Fibroblast of villous mesenchyme (primary cell): ENCODE results near the gene BRICD5. TPM values are rescaled to one million over a fixed set of nuclear protein-coding genes. Genes with fewer than 3 reads are reported as not detected.
A peak's percentile ranks its signal among the peaks of the same experiment; 100 is the strongest.

Experiments used
- DNase-seq: peaks from one replicate; pipeline ENCODE4 v3.0.0-alpha.2; 2010; ENCODE audit warnings: low read depth
- H3K4me3 ChIP-seq: 2 replicates; pipeline ENCODE4 v1.5.1; 2011; ENCODE audit warnings: low read depth, mild to moderate bottlenecking, low read length
- total RNA-seq: library from RNA; depleted of rRNA; stranded (reverse); fragments of >200 nt; gene quantifications from 2 replicates; pipeline ENCODE4 v1.2.3, GENCODE V29; 2012
- TF ChIP-seq, protein P1 (sequence below): IDR thresholded peaks from 2 replicates; pipeline ENCODE4 v1.5.1; 2012; ENCODE audit warnings: low read depth, mild to moderate bottlenecking, low read length; ENCODE audit not compliant: insufficient read depth

Gene BRICD5
- total RNA-seq, 1 donor, result 1.7 TPM

DNA sequence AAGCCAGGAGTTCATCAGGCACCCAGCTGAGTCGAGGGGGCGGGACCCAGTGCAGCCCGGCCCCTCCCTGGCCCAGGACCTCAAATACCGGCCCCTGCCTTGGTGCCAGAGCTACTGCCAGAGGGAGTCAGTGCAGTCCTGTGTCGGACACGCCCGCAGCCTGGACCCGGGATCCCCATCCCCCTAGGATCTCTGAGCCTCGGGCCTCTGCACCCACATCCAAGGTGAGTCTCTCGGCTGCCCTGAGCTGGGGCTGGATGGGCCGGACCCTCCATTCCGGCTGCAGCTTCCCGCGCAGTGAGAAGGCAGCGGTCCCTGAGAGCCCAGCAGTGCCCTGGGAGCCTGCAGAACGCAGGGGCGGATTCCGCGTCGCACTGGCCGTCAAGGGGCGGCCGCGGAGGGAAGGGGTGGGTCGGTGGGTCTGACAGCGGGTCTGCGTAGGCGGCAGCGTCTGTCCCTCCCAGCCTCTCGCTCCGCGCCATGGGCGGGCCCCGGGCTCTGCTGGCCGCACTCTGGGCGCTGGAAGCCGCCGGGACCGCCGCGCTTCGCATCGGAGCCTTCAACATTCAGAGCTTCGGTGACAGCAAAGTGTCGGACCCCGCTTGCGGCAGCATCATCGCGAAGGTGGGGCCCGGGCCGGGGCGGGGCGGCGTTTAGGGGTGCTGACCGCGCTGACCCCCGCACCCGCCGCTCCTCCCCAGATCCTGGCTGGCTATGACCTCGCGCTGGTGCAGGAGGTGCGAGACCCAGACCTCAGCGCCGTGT, 25.9 kb upstream of the BRICD5 start, which contains the start of gene DNASE1L2:
Gene DNASE1L2, plus strand, starts transcription at position 108 of the 765 bp plus-strand sequence. Its CDS starts 373 bp downstream, at position 481.
- DNase-seq, result peak; percentile 18
- H3K4me3 ChIP-seq, result peak within 1 kb of the TSS; percentile 43
- TF ChIP-seq, protein P1, sequence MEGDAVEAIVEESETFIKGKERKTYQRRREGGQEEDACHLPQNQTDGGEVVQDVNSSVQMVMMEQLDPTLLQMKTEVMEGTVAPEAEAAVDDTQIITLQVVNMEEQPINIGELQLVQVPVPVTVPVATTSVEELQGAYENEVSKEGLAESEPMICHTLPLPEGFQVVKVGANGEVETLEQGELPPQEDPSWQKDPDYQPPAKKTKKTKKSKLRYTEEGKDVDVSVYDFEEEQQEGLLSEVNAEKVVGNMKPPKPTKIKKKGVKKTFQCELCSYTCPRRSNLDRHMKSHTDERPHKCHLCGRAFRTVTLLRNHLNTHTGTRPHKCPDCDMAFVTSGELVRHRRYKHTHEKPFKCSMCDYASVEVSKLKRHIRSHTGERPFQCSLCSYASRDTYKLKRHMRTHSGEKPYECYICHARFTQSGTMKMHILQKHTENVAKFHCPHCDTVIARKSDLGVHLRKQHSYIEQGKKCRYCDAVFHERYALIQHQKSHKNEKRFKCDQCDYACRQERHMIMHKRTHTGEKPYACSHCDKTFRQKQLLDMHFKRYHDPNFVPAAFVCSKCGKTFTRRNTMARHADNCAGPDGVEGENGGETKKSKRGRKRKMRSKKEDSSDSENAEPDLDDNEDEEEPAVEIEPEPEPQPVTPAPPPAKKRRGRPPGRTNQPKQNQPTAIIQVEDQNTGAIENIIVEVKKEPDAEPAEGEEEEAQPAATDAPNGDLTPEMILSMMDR, result no peak

DNA sequence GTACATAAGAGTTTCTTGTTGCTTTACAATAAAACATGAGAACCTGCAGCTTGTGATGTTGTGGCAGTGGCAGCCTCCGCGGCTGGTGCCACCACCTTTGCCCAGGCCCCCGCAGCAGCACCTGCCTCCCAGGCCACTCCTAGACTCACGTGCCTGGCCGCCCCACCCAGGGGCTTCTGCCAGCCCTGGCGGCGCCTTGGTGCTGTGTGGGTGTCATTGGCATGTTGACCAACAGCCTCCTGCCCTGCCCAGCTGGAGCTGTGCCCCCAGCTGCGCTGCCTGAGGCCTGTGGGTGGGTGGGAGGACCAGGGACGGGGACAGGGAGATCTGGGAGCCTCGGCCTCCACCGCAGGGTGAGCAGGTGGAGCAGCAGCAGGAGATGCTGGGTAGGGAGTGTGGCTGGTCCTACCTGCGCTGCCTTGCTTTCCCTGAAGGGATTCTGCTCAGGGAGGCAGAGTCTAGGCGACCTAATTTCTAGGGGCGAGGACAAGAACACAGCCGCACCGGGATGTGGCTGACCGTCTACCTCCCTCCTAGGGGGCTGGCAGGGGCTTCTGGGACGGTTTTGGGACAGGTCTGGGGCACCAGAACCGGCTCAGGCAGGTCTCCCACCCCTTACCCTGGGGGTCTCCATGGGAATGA, 25.2 kb upstream of the BRICD5 start:
- no peak overlapping the region for H3K4me3 ChIP-seq
- no peak for DNase-seq
- TF ChIP-seq, protein P1, result no peak

DNA sequence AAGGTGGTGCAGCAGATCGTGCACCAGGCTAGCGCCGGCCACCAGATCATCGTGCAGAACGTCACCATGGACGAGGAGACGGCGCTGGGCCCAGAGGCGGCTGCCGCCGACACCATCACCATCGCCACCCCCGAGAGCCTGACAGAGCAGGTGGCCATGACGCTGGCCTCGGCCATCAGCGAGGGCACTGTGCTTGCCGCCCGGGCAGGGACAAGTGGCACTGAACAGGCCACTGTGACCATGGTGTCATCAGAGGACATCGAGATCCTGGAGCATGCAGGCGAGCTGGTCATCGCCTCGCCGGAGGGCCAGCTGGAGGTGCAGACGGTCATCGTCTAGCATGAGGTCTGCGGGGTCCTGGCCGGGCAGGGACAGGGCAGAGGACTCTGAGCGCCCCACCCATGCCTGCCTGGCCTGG, 24.6 kb upstream of the BRICD5 start:
- no peak overlapping the region for H3K4me3 ChIP-seq
- DNase-seq, result no peak
- TF ChIP-seq, protein P1, result no peak

DNA sequence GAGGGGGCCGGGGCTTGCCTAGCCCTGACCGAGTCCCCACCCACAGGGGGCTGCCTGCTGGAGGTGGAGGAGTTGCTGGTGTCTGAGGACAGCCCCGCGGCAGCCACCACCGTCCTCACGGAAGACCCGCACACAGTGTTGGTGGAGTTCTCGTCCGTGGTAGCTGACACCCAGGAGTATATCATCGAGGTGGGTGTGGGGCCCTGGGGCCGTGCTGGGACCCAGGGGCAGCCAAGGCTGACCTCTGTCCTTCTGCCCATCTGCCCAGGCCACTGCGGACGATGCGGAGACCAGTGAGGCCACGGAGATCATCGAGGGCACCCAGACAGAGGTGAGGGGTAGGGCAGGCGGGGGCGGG, 24.1 kb upstream of the BRICD5 start:
- TF ChIP-seq, protein P1, result no peak
- H3K4me3 ChIP-seq, result no peak overlapping the region
- no peak for DNase-seq

DNA sequence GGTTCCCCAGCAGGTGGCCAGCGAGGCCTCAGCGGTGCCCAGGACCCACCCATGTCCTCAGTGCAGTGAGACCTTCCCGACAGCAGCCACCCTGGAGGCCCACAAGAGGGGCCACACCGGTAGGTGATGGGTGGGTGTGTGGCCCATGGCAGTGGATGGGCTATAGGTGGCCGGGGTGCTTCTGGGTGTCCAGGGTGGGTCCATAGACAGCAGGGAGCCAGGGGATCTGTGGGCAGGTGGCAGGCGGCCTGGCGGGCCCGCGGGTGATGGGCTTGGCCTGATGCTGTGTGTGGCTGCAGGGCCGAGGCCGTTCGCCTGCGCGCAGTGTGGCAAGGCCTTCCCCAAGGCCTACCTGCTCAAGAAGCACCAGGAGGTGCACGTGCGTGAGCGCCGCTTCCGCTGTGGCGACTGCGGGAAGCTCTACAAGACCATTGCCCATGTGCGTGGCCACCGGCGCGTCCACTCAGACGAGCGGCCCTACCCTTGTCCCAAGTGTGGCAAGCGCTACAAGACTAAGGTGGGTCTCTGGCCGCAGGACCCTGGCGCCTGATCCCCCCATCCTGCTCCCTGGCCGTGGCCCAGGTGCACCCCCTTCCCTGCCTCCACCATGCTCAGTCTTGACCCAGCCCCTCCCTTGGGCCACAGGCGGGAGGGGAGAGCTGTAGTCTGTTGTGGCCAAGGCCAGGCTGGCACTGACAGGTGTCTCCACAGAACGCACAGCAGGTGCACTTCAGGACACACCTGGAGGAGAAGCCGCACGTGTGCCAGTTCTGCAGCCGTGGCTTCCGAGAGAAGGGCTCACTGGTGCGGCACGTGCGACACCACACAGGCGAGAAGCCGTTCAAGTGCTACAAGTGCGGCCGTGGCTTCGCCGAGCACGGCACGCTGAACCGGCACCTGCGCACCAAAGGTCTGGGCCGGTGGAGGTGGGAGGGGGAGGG, 23.5 kb upstream of the BRICD5 start:
- DNase-seq, result no peak
- no peak overlapping the region for H3K4me3 ChIP-seq
- TF ChIP-seq, protein P1, result no peak

DNA sequence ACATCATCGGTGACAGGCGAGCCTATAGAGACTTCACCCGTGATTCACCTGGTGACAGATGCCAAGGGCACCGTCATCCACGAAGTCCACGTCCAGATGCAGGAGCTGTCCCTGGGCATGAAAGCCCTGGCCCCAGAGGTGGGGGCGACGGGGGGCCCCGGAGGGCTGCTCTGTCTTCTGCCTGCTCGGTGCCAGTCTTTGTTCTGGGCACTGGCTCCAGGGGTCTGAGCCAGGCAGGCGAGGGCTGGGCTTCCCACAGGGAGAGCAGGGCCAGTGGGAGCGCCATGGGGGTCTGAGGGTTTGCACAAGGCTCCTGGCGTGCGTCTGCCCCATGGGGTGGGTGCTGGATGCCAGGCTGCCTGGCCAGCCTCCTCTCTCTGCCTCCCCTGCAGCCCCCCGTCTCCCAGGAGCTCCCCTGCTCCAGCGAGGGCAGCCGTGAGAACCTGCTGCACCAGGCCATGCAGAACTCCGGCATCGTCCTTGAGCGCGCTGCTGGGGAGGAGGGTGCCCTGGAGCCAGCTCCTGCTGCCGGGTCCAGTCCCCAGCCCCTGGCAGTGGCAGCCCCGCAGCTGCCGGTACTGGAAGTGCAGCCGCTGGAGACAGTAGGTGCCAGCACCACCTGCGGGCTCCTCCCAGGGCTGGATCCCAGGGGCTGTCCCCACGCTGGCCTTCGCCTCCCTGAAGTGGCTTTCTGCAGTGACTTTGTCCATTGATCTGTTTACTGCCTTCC, 22.5 kb upstream of the BRICD5 start:
- DNase-seq, result no peak
- TF ChIP-seq, protein P1, result no peak
- H3K4me3 ChIP-seq, result no peak overlapping the region
